Activated T-cell treated with anti-CD3 and anti-CD28 coated beads for 48 hours (primary cell): ENCODE results near the gene ADAM19.
"Not testable (repeated sequence)": the region's sequence is repeated elsewhere in the genome, so short reads cannot be mapped to it uniquely, and the experiment has no call there.

Experiments used
- DNase-seq: peaks from one replicate; pipeline ENCODE4 v3.0.0-alpha.2; 2020; ENCODE audit warnings: low read depth

ADAM19 gene

DNA sequence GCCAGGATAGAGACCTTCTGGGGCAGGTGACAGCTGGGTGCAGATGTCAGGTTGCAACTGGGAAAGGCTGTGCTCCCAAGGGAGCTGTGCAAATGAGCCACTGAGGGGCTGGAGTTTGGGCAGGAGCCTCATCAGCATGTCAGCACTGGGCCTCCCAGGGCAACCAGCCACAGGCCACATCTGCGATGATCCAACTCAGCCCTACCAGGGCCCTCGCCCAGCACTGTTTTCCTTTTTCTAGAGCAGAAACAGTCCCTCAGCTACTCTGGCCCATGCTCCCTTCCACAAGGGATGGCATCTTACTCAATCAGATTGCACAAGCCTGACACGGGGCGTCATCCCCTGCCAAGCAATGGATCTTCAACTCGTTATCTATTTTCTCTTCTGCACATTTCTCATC lies 90.8 kb downstream of the ADAM19 start:
- no peak for DNase-seq

DNA sequence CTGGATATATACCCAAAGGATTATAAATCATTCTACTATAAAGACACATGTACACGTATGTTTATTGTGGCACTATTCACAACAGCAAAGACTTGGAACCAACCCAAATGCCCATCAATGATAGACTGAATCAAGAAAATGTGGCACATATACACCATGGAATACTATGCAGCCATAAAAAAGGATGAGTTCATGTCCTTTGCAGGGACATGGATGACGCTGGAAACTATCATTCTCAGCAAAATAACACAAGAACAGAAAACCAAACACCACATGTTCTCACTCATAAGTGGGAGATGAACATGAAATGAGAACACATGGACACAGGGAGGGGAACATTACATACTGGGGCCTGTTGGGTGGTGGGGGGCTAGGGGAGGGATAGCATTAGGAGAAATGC lies 92.9 kb downstream of the ADAM19 start:
- not testable (repeated sequence) for DNase-seq

DNA sequence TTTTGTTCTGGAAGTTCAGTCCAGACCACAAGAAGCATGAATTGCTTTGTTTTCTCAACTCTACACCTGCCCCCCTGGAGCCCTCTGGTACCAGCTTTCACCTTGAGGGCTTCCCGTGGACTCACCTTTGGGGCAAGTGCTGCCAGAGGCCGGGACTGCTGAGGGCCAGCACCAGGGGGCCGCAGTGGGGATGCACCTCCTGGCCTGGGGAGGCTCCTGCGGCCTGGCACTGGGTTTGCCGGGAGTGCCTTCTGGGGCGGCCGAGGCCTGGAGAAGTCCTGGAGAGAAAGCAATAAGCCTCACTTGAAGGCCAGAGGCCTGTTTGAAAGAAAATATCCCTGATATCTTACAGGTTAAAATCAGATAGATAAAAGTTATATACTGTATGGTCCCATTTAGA lies 93.9 kb downstream of the ADAM19 start:
- DNase-seq: no peak

DNA sequence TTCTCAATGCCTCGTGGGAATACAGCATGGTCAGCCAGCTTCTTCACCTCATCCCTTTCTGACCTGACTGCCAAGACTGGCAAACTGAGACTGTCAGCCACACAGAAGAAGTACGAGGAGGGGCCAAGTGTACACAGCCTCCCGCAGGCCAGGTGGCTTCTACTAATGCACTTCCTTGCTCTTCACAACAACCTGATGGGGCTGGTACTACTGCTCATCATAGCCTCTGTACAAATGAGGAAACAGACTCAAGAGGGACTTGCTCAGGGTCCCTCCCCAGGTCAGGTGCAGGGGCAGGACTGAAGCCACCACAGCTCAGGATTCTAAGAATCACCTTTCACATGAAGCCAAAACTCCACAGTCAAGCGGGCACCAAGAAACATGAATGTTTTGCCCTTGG lies 94.3 kb downstream of the ADAM19 start:
- no peak for DNase-seq

DNA sequence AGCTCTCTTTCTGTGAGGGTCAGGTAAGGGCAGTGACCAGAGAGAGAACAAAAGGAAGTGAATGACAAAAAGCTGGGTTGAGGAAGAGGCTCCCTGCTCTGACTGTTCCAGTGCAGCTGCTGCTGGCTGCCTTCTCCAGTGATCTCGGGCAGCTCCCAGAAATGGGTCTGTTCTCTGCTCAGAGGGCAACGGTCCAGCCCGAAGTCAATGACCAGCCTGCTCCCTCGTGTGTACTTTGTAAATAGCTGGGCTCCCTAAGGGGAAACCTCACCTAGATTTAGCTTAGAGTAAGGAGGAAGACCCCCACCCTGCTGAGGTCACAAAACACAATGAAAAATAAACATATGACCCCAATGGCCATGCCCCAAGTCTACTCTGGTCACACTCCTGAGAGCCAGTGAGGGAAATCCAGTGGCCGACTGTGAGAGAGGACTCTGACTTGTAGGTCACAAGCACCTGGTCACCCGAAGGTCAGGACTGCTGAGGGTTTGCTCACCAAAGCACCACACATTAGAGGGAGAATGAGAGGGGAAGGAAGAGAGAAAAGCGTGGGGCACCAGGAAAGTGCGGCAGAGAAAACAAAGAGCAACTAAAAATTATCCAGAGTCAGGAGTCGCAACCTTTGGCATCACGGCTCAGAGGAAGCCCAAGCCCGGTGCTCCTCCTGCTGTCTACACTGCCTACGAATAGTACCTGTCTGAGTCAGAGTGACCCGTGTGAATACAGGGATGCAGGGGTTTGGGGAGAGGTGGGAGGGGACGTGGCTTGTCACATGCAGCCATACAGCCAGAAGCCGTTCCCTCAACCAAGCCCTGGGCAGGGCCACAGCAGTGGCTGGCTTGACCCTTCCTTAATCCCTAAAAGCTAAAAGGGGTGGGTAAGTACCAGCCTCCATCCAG lies 95.7 kb downstream of the ADAM19 start:
- DNase-seq: no peak

DNA sequence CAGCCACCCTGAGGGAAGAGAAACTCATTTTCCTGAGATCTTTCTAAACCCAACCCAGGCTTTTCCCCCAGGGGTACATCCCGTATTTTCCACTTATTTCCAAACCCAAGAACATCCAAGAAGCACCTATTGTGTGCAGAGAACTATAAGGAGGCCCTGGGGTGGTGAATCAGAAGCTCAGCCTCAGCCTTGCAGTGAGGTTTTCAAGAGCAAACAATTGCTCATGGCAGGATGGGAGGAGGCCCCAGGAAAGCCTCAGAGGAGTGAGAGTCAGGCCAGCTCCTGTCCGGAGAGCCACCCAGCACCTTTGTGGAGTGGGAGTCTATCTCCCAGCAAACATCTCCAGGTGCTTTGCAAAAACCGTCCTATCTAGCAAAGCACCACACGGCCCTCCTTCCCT lies 96.4 kb downstream of the ADAM19 start:
- no peak for DNase-seq

DNA sequence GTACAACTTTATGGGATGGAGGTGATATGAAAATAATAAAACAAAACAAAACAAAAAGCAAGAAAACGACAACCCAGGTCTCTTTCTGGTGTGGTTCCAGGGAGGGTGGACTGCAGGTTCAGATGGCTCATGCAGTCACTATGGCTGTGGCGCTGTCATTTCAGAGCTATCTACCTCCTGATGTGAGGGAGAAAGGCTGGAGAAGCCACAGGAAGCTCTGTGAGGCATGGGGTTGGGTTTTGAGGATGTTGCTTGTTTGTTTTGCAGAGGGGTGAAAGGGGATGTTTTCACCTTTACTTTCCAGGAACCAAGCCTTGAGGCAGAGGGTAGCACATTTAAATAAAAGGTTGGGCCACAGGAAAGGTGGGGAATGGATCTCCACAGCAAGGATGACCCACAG lies 96.8 kb downstream of the ADAM19 start:
- DNase-seq: no peak

DNA sequence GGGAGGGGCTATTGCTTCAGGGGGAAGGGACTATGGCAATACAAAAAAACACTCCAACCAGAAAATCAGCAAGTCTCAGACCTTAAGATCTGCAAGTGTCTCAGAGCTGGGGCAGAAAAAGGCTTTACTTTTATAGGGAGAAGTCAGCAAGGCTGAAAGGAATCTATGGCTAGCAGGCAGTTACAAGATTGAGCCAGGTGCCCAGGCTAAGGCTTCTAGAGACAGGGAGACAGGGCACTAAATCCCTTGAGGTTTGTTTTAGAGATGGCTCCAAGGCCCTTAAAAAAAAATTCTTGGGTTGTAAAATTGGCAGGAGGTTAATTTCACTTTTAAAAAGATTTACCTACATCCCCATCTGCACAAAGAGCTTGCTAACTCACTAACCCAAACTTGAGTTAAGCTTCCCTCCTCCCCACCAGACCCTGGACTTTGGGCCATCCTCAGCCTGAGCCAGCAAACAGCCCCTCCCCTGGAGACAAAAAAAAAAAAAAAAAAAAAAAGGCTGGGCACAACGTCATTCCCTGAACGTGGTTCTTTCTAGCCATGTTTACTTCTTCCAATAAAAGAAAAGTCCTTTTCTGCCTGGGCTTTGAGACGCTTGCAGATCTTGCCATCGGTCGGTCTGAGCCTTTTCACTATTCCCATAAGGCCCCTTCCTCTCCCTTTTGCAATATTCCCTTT lies 97.6 kb downstream of the ADAM19 start:
- no peak for DNase-seq

DNA sequence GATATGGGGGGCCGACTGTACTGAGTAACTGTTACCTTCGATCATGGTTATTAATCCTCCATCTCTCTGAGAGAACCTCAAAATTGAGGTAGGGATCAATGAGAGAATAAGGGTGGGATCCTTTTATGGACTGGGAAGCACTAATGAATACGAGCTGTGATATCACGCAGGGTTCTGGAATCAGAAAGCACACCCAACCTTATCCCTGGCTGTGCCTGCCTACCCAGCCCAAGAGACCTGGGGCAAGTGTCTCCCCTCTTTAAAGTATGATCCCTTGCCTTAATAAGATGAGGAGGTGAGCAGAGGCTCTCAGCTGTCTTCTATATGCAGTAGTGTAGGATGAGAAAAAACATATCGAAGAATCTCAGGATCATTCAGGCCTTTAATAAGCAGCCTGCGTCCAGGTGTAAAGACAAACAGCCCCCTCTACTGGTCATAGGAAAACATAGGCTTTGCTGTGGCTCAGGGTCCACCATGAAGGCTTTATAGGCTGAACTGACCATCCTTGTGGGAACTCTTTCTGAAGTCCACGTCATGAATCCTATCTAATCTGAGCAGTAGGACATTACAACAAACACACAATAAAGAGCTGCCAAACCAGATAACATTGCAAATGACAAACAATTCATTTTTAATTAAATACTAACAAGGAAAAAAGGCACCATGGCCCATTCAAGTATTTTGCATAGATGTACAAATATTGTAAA lies 98.7 kb downstream of the ADAM19 start:
- DNase-seq: no peak

DNA sequence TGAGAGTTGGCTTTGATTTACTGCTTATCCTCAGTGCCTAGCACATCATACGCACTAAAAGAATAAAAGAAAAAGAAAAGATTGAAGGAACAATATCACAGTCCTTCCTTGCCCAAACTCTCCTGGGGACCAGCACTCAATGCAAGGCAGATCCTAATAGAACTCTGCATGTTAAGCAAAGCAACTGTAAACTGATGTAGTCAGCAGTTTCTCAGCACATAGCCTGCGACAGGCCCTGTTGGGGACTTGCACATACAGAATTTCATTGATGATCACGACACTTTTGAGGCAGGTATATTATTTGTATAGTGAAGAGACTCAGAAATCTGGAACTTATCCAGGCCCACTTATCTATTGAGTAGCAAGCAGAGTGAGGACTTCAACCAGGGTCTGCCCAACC lies 100.1 kb downstream of the ADAM19 start:
- DNase-seq: no peak

DNA sequence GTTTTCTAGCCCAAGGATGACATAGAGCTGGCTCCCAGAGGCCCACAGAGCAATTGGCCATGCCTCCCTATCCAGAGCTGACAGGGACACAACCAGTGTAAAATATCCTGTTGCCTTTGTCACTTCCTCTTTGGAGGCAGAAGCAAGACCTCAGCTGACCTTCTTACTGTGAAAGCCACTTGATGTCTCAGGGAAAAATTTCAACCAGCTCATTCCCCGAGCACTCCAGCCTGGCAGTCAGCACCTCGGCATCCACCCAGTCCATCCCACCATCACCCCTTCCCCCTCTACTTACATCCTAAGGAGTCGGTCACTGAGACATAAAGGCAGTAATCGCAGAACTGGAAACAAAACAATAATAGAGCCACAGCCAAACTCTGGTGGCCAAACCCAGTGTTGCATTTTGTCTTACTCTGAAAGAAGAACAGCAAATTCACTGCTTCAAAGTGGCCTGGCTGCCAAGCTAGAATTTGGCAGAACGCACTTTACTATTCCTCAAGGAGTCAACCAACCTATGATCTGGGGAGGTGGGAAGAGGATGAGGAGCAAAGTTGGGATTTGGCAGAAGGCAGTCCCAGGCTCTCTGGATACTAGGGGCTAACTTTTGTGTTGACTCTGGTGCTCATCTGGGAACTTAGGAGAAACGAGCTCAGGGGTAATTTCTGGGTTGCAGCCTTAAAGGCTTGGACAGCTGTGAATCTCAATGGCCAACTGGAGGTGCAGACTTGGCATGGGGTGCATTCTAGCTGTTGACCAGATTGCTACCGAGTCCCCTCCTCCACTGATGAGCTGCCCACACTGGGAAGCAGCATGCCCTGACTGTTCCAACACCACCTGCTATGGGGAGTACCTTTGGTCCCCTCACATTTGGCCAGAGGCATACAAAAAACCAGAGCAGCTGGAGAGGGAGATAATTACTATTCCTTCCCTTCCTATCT lies 101.9 kb downstream of the ADAM19 start:
- no peak for DNase-seq

DNA sequence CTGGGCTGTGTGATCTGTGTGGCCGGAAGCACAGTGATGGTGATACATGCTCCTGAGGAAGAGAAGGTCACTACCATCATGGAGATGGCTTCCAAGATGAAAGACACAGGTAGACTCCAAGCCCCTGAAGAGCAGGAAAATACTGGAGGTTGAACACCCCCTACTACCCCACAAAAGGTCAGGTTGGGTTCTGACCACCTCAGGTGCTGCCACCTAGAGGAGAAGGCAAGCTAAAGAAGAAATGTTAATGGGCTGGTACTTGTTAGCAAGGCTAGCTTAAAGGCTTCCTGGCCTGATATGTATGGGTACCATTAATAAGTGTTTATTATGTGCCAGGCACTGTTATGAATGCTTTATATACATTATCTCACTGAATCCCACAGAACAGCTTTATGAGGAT lies 103.9 kb downstream of the ADAM19 start:
- no peak for DNase-seq

DNA sequence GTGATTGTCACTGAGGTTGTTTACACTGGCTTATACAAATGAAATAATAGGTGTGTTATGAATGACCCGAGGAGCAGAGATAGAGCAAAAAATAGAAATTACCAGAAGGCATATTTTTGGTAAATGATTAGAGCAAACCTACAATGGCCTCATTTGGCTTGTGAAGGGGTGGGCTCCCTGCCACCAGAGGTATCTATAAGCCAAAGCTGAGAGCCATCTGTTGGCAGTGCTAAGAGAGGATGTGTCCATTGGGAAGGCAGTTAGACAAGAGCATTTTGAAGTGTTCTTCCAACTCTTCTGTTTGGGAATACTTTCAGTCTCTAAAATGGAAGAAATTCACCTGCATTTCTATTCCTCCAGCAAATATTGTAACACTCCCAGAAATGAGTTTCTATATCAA lies 104.9 kb downstream of the ADAM19 start:
- no peak for DNase-seq

DNA sequence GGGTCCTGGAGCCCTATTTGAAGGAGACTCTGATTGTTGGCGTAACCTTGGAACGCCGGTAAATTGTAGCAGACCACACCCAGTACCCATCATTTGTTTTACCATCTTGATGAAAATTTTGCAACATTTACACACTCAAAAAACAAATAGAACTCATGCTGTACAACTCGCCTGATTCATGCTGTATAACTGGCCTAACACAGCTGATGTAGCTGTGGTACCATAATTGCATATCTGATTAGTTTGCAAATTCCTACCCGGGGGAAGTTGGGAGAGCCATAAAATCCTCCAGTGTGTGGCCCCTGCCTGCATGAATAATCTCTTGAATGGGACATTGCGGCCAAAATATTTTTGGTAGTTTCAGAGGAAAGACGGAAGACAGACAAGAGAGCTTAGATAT lies 105.9 kb downstream of the ADAM19 start:
- no peak for DNase-seq

DNA sequence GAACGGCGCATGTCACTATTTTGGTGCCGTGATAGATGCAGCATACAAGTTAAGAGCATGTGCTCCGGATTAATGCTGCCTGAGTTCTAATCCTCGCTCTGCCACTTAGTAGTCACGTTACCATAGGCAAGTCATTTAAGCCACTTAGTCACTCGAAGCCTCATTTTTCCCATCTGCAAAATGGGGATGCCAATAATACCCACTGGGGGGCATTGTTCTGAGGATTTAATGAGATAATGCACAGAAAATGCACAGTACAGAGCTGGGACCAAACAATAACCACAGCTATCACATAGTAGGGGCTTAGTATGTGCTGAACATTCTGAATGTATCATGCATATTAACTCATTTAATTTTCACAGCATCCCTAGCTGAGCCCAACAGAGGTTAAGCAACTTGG lies 106.5 kb downstream of the ADAM19 start:
- DNase-seq: no peak

DNA sequence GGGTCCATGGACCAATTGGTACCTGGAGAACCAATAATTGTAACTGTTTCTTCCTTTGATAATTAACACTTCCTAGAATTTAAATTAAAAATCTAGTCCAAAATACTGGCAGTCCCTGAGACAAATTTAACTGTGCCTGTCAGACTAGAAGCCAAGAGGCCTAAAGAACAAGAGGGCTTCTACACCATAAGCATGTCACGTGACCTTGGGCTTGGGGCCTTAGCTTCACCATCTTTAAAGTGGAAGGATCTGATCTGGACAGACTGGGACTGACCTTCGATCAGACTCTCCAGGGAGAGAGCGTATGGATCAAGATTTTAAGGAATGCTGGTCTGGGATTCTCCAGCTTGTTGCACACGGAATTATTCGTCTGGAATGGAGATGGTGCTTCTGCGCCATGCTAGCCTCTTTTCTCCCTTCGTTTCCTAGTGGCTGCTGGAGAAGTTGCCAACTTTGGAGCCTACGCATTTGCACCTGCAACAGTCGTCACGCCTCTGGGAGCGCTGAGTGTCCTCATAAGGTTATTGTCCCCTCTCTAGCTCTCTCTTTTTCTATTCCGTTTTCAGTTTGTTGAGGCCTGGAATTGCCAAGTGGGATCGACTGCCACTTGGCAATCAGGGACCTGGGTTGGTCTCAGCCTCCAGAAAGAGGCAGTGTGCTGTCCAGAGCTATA lies 107.1 kb downstream of the ADAM19 start:
- DNase-seq: no peak

DNA sequence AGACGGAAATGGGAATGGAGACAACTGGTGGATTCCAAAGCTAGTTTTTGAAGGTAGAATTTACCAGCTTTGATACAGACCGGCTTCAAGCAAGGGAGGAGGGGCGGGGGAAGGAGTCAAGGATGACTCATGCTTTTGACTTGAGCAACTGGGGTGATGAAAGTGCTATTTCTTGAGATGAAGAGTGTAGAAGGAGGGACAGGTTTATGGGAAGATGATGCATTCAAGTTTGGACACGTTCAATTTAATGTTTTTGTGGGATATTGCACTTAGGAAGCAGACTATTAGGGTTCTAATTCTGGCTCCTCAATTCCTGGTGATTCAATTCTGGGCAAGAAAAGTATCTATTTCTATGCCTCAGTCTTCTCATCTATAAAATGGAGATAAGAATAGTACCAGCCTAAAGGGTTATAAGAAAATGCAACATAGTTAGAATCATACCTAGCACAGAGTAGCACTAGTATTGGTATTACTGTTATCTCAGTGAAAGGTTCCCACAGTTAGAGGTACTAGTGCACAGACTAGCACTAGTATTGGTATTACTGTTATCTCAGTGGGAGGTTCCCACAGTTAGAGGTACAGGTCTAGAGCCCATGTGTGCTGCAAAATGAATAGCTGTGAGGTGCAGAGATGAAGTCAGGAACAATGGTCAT lies 110.9 kb downstream of the ADAM19 start:
- DNase-seq: peak; percentile 51

DNA sequence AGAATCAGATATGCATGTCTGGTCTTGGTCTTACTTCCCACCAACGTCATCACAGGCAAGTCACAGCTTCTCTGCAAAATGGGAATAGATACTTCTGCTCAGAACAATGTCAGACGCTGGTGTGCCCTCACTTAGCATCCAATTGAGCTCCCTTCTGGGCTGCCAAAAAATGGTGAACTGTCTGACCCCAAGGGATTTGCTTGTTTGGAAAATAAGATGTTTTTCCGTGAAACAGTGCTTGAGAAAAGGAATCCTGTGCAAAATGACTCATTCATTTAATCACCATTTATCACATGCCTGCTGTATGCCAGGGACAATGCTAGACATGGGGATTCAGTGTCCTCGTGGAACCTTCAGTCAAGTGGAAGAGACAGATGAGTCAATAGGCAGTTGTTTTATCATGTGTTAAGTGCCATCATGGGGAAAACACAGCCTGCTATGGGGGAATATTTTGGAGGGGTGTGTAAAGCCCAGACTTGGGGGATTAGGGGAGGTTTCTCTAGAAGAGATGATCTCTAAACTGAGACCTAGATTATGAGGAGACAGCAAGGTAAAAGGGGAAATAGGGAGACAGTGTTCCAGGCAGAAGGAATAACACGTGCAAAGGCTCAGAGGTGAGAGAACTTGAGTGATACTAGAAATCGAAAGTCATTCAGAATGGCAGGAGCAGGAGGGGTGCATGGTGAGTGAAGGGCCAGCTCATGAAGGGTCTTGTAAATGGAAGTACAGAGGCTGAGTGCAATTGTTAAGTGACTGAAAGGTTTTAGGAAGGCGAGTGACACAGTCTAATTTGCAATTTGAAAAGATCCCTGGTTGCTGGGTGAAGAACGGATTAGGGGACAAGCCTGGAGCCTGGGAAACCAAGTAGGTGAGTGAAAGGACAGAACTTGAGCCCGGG lies 111.7 kb downstream of the ADAM19 start:
- DNase-seq: no peak

DNA sequence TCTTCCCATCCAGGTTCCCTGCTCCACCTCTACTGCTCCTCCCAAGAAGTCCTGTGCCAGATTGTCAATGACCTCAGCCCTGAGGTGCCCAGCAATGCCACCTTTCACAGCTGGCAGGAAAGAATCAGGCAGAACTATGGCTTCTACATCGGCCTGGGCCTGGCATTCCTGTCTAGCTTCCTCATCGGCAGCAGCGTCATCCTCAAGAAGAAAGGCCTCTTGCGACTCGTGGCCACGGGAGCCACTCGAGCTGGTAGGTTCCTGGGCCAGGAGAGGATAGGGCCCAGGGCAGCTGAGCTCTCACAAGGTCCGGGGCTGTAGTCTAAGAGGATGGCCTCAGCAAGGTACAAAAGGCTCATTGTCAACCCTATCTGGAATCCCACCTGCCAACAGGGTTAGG lies 112.5 kb downstream of the ADAM19 start:
- no peak for DNase-seq
